Prostate gland (tissue), 2 donors: ENCODE data around the gene NUDT2. TPM values are rescaled to one million over a fixed set of nuclear protein-coding genes. Genes with fewer than 3 reads are reported as not detected.
A peak's percentile ranks its signal among the peaks of the same experiment; 100 is the strongest.

ENCODE experiments used
- DNase-seq: peaks from one replicate; pipeline ENCODE4 v3.0.0-alpha.2; 2019; ENCODE audit warnings: low spot score
- H3K27ac ChIP-seq, 2 donors: fragments of 200-600 bp; sonication (generic); 2 replicates each; pipeline ENCODE4 v1.5.1; 2017 to 2019
- H3K27me3 ChIP-seq: fragments of 200-600 bp; sonication (generic); replicated peaks from 2 replicates; pipeline ENCODE4 v1.5.1; 2019; ENCODE audit not compliant: insufficient read depth
- H3K36me3 ChIP-seq, 2 donors: fragments of 200-600 bp; sonication (generic); 1 replicate in 1 of 2; 2 replicates in 1 of 2; pipeline versions ENCODE4 v1.5.1 to v1.8.1; 2017 to 2019
- H3K4me1 ChIP-seq: fragments of 200-600 bp; sonication (generic); replicated peaks from 2 replicates; pipeline ENCODE4 v1.5.1; 2019
- H3K4me3 ChIP-seq, 2 donors: fragments of 200-600 bp; sonication (generic); 2 replicates each; pipeline ENCODE4 v1.5.1; 2017 to 2019
- H3K9me3 ChIP-seq: fragments of 200-600 bp; sonication (generic); 2 replicates; pipeline ENCODE4 v1.5.1; 2017
- CTCF ChIP-seq, 4 experiments: fragments of 200-600 bp in 2 of 4; fragments of 450-650 bp in 2 of 4; sonication (generic) in 2 of 4; IDR thresholded peaks; 1 replicate in 3 of 4; 2 replicates in 1 of 4; pipeline ENCODE4 v1.5.1; 2016 to 2019; ENCODE audit warnings: antibody characterized with exemption in 4 of 4, mild to moderate bottlenecking in 2 of 4, moderate library complexity in 2 of 4
- POLR2A ChIP-seq: fragments of 450-650 bp; IDR thresholded peaks from one replicate; pipeline ENCODE4 v1.6.1; 2016; ENCODE audit warnings: antibody characterized with exemption, mild to moderate bottlenecking
- POLR2AphosphoS5 ChIP-seq: sonication (generic); formaldehyde crosslinking; IDR thresholded peaks from one replicate; pipeline ENCODE4 v1.6.1; 2017; ENCODE audit warnings: antibody characterized with exemption
- WGBS: methylation state at CpG from one replicate; pipeline ENCODE4 v1.1.5; 2018; 5-methylcytosine and 5-hydroxymethylcytosine counted together
- intact Hi-C: fragments of 100-400 bp; cut with DNase I; formaldehyde crosslinking; loops from one replicate; pipeline ENCODE4 v1.14.2; 2022
- total RNA-seq, 2 donors: library from RNA; depleted of rRNA; stranded (reverse); fragments of >200 nt; gene quantifications; one replicate each; pipeline ENCODE4 v1.1.0, GENCODE V29; 2016

NUDT2 gene
- total RNA-seq, 2 donors from 2014 or later: 18.0 to 45.8 TPM

DNA sequence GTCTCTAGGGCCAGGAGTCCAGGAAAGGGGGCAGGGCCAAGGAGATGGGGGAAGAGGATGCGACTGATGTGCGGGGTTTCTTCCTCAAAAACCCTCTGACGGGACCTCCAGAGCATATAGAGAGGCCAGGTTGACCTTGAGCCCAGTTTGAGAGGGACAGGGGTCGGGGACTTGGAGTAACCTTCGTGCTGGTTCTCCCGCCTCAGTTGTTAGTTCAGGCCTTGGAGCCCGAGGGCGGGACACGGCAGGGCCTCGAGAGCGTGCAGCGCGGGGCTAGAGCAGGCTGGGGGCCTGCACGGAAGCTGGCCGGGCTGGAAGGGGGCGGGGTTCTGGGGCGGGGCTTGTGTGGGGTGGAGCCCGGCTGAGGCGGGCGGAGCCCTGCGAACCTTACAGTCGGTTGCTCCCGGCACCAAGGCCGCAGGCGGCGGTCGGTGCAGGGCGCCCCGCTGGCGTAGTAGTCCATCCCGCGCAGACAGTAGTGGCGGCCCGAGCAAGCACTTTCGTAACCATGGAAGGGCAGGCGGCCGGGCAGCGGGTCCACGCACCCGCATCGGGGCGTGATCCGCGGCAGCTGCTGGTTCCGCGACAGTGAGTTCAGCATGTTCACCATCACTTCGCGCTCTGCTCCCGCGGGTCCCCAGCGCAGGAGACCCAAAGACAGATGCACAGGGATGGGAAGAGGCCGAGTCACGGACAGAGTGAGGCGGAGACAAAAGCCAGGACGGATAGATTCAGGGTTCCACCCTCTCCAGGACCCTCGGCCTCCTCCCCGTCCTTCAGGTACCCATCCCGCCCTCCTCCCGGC is 51.3 kb downstream of the NUDT2 start:
- peak overlapping the region; percentile 32 to 42 for H3K4me3 ChIP-seq
- 8% methylated on average over 23 of the region's 59 CpGs for WGBS
- H3K36me3 ChIP-seq: no peaks in the 10 kb centered on the region
- intact Hi-C loops: no loop called here
- peaks cover 7% of the 10 kb centered on the region for H3K4me1 ChIP-seq
- TF ChIP-seq POLR2A (peak; percentile 66), POLR2AphosphoS5 (peak; percentile 61), CTCF (IDR thresholded peaks at IDR 0.05) (peak in 2 of 4 experiments; percentile 8 to 14)
- H3K9me3 ChIP-seq: no peaks in the 10 kb centered on the region
- H3K27me3 ChIP-seq: no peaks in the 10 kb centered on the region
- H3K27ac ChIP-seq: peak overlapping the region; percentile 55
- DNase-seq: peak; percentile 61

GRCh38 chr9:34381323-34381722 is 52.0 kb downstream of the NUDT2 start:
- intact Hi-C loops: no loop called here
- H3K4me1 ChIP-seq: peaks cover 7% of the 10 kb centered on the region
- no peaks in the 10 kb centered on the region for H3K27me3 ChIP-seq
- WGBS: 40% methylated on average over 17 of the region's 17 CpGs
- H3K4me3 ChIP-seq: peak overlapping the region; percentile 32 to 42
- no peak for TF ChIP-seq CTCF (IDR thresholded peaks at IDR 0.05)
- no peak for TF ChIP-seq POLR2AphosphoS5
- TF ChIP-seq POLR2A: no peak
- no peaks in the 10 kb centered on the region for H3K9me3 ChIP-seq
- DNase-seq: no peak
- H3K27ac ChIP-seq: peak overlapping the region; percentile 55
- no peaks in the 10 kb centered on the region for H3K36me3 ChIP-seq

DNA sequence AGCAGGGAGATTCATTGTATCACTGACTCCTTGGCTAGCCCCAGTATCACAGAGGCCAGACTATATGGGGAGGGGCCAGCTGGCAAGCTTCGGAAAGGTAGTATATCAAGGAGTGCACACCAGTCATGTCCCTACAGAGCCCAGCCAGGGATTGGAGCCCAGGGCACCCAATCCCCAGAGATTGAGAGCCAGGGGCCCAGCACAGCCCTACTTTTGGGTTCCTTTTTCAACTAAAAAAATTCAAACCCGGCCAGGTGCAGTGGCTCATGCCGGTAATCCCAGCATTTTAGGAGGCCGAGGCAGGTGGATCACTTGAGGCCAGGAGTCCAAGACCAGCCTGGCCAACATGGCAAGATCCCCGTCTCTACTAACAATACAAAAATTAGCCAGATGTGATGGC is 52.7 kb downstream of the NUDT2 start:
- no peak overlapping the region for H3K4me3 ChIP-seq
- H3K9me3 ChIP-seq: no peaks in the 10 kb centered on the region
- H3K27ac ChIP-seq: no peak overlapping the region
- no peaks in the 10 kb centered on the region for H3K36me3 ChIP-seq
- intact Hi-C loops: no loop called here
- H3K4me1 ChIP-seq: peaks cover 7% of the 10 kb centered on the region
- TF ChIP-seq POLR2AphosphoS5 (no peak), POLR2A (no peak), CTCF (IDR thresholded peaks at IDR 0.05) (no peak)
- no peaks in the 10 kb centered on the region for H3K27me3 ChIP-seq
- no peak for DNase-seq
- WGBS: 94% methylated on average over 5 of the region's 5 CpGs

DNA sequence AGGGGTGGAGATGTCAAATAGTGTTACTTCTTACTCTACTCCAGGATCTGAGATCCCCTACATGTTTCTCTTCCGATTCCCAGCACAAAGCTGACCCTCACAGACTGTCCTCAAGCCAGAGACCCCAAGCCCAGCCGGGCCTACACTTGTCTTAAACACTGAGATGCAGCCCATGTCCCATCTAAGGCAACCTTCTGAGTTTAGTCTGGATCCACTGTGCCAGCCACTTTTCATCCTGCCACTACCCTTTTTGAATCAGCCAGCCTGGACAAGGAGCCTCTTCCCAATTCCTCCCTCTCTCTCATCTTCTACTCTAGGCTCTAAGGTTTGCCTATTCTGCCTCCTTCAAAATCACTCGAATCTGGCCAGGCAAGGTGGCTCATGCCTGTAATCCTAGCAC is 53.5 kb downstream of the NUDT2 start:
- no peaks in the 10 kb centered on the region for H3K9me3 ChIP-seq
- H3K4me3 ChIP-seq: no peak overlapping the region
- no peaks in the 10 kb centered on the region for H3K36me3 ChIP-seq
- no peak for DNase-seq
- 95% methylated on average over 3 of the region's 3 CpGs for WGBS
- TF ChIP-seq POLR2AphosphoS5 (no peak), CTCF (IDR thresholded peaks at IDR 0.05) (no peak), POLR2A (no peak)
- intact Hi-C loops: no loop called here
- H3K4me1 ChIP-seq: peaks cover 7% of the 10 kb centered on the region
- no peaks in the 10 kb centered on the region for H3K27me3 ChIP-seq
- no peak overlapping the region for H3K27ac ChIP-seq

GRCh38 chr9:34383904-34384303 is 54.5 kb downstream of the NUDT2 start:
- Histone ChIP-seq H3K4me1 (peaks cover 7% of the 10 kb centered on the region), H3K9me3 (no peaks in the 10 kb centered on the region), H3K36me3 (no peaks in the 10 kb centered on the region), H3K4me3 (no peak overlapping the region), H3K27me3 (no peaks in the 10 kb centered on the region), H3K27ac (no peak overlapping the region)
- intact Hi-C loops: no loop called here
- DNase-seq: no peak
- TF ChIP-seq POLR2A (no peak), POLR2AphosphoS5 (no peak), CTCF (IDR thresholded peaks at IDR 0.05) (no peak)
- WGBS: 87% methylated on average over 4 of the region's 4 CpGs
